HG02870 (cell line): ENCODE measurements around the gene ITGB6.

Experiments used
- ATAC-seq: cut with Tn5 transposase; IDR thresholded peaks from one replicate; pipeline ENCODE4 v1.9.1; 2021; ENCODE audit warnings: mild to moderate bottlenecking, moderate library complexity; ENCODE audit not compliant: unreplicated experiment

ITGB6 gene

DNA sequence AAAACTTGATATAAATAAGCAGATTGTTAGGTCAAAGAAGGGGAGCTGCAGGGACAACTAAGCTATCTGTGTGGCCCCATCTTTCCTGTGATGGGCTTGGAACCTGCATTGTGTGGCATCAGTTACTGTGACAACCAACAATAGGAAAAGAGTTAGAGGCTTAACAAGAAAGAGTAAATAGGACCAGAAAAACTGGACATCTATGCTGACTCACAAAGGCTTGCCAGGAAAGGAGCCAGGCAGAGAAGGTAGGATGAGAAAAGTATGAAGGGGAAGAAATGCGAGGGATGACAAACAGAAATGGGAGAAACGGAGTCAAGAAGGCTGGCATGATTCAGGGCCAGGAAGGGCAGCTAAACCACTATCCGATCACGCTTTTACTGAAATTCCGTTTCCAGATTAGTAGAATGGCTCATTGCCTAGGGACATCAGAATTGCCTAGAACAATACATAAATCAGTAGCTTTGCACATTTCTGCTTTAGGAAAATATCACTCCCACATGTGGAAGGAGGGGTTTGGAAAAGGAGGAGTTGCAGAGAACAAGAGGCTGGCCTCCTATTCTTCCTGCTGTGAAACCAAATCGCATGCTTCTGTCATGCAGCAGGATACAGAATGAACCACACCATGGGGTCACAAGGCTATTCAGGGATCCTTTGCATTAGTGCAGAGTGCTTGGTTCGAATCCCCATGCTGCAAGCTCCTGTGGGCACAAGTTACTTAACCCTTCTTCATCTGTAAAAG lies 144.9 kb downstream of the ITGB6 start:
- no peak for ATAC-seq

GRCh38 chr2:160053946-160054345 lies 146.1 kb downstream of the ITGB6 start:
- ATAC-seq, result no peak

- ATAC-seq, result no peak
Measured at GRCh38 chr2:160052531-160052930, 147.5 kb downstream of the ITGB6 start.

DNA sequence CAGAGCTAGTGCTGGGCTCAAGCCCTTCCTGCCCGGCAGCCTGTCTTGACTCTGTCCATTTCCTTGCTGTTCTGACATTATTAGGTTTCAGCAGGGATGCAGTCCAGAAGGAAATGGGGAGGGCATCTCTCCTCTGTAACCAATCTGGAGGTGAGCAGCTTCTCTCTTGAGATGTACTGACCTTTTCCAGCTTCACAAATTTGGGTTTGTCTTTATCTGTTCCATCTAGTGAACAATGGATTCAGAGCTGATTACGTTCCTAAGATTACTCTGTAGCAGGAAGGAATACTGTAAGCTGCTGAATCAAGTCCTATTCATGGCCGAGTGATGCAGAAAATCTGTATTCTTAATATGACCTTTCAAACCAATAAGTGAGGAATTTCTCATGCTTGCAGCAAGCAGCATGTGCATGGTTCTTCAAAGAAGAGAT lies 148.7 kb downstream of the ITGB6 start:
- ATAC-seq, result no peak

- ATAC-seq, result no peak
Measured at GRCh38 chr2:160050147-160050546, 149.9 kb downstream of the ITGB6 start.
